Neuron (in vitro differentiated cells): ENCODE measurements around the gene AMOTL2.

ENCODE experiments used
- H2AFZ ChIP-seq: one replicate; pipeline ENCODE4 v1.6.1; 2013; ENCODE audit warnings: low read depth, mild to moderate bottlenecking, inconsistent platforms, low read length, moderate library complexity
- H3K27me3 ChIP-seq: one replicate; pipeline ENCODE4 v1.6.1; 2013; ENCODE audit warnings: low read length; ENCODE audit not compliant: insufficient read depth
- H3K36me3 ChIP-seq: one replicate; pipeline ENCODE4 v1.6.1; 2013; ENCODE audit warnings: low read length; ENCODE audit not compliant: insufficient read depth
- H3K4me1 ChIP-seq: one replicate; pipeline ENCODE4 v1.6.1; 2013; ENCODE audit warnings: low read length; ENCODE audit not compliant: insufficient read depth
- H3K4me3 ChIP-seq: 2 replicates; pipeline ENCODE4 v1.5.1; 2013; ENCODE audit warnings: mild to moderate bottlenecking, low read length, moderate library complexity
- H3K9me3 ChIP-seq: one replicate; pipeline ENCODE4 v1.6.1; 2013; ENCODE audit warnings: low read length

Gene AMOTL2

GRCh38 chr3:134392336-134392983 is 18.2 kb upstream of the AMOTL2 start:
- H3K4me1 ChIP-seq, result no peaks in the 10 kb centered on the region
- H3K4me3 ChIP-seq, result no peak overlapping the region
- peaks cover 3% of the 10 kb centered on the region for H3K9me3 ChIP-seq
- H3K27me3 ChIP-seq, result peaks cover 25% of the 10 kb centered on the region
- H3K36me3 ChIP-seq, result no peaks in the 10 kb centered on the region
- no peak overlapping the region for H2AFZ ChIP-seq

DNA sequence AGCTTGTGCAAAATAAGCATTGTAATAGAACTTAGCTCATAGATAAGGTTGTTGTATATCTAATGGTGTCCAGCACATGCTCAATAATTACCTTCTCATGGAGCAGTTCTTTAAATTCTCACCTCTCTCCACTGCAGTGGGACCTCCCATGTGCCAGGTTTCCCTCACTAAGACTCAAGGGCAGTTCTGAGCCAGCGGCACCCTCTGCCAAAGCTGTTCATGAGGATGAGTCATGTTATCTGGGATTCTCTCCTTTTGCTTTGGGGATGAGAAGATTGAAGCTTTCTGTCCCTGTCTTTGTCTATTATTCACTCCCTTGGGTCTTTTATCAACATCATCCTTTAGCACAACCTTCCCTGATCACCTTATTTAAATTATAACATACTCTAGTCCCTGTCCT is 15.6 kb upstream of the AMOTL2 start:
- H3K9me3 ChIP-seq, result peaks cover 3% of the 10 kb centered on the region
- H3K27me3 ChIP-seq, result peaks cover 22% of the 10 kb centered on the region

DNA sequence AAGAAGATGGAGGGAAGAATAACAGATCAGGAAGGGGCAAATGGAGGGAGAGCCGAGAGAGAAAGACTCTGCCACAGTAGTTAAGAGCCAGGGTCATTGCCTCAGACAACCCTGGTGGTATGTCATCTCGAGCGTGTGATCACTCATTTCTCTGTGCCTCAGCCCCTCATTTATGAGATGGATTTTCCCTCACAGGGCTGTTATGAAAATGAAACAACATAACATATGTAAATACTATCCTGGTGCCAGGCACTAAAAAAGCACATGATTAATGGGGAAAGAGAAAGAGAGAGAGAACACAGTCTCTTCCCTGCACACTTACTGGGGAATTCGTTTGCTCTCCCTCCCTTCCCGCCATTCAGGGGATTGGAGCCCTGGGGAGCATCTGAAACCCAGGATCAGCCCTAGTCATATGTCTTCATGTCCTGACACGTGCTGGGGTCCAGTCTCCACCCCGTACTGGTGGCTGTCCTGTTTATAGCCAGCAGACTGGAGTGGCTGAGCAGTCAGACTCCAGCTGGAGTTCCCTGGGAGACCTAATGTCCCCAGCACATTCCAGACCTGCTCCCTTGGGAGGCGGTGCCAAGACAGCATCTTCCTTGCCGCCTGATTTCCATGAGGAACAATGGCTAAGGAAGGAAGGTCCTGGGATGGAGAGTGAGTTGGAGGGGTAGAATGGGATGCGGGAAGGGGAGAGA is 14.7 kb upstream of the AMOTL2 start:
- Histone ChIP-seq H3K9me3 (peaks cover 3% of the 10 kb centered on the region), H3K36me3 (no peaks in the 10 kb centered on the region), H3K4me1 (no peaks in the 10 kb centered on the region), H3K27me3 (peaks cover 22% of the 10 kb centered on the region), H3K4me3 (no peak overlapping the region), H2AFZ (no peak overlapping the region)

More for the DNA sequence above, 15.6 kb upstream of the AMOTL2 start:
- H2AFZ ChIP-seq, result no peak overlapping the region
- H3K4me1 ChIP-seq, result no peaks in the 10 kb centered on the region
- no peak overlapping the region for H3K4me3 ChIP-seq
- no peaks in the 10 kb centered on the region for H3K36me3 ChIP-seq

DNA sequence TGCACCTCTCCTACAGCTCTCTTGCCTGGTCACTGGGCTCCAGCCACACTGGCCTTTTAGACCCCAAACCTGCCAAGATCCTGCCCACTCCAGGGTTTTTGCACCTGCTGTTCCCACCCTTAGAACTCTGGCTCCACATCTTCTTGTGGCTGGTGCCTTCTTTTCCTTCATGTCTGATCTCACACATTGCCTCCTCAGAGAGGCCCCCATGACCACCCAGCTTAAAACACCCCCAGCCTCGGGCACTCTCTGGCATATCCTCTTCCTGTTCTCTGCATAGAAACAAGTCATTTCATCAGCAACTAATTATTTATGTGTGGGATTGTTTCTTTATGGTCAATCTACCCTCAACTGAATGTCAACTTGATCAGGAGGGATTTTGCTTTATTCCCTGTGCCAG is 14.0 kb upstream of the AMOTL2 start:
- Histone ChIP-seq H3K27me3 (peaks cover 22% of the 10 kb centered on the region), H3K4me1 (no peaks in the 10 kb centered on the region), H3K9me3 (peaks cover 3% of the 10 kb centered on the region), H3K4me3 (no peak overlapping the region), H3K36me3 (no peaks in the 10 kb centered on the region), H2AFZ (no peak overlapping the region)

DNA sequence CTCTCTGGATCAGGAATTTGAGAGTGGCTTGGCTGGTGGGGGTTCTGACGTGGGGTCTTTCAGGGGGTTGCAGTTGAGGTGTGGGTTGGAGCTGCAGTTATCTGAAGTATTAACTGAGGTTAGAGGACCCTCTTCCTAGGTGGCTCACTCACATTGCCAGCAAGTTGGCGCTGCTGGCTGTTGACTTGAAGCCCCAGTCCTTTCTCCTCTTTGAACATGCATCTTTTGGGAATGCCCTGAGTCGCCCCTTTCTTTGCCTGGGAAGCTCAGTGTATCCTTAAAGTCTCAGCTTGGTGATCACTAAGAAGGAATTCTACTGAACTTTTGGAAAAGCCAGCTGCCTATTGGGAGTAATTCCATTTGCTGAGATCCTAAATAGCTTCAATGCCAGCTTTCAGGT is 13.0 kb upstream of the AMOTL2 start:
- Histone ChIP-seq H3K9me3 (peaks cover 3% of the 10 kb centered on the region), H3K4me1 (no peaks in the 10 kb centered on the region), H2AFZ (no peak overlapping the region), H3K4me3 (no peak overlapping the region), H3K36me3 (no peaks in the 10 kb centered on the region), H3K27me3 (peaks cover 20% of the 10 kb centered on the region)

- no peaks in the 10 kb centered on the region for H3K36me3 ChIP-seq
- peaks cover 3% of the 10 kb centered on the region for H3K9me3 ChIP-seq
- H3K4me3 ChIP-seq, result no peak overlapping the region
- no peaks in the 10 kb centered on the region for H3K4me1 ChIP-seq
- peaks cover 25% of the 10 kb centered on the region for H3K27me3 ChIP-seq
- H2AFZ ChIP-seq, result no peak overlapping the region
Observed at GRCh38 chr3:134384963-134385362, 10.7 kb upstream of the AMOTL2 start.

DNA sequence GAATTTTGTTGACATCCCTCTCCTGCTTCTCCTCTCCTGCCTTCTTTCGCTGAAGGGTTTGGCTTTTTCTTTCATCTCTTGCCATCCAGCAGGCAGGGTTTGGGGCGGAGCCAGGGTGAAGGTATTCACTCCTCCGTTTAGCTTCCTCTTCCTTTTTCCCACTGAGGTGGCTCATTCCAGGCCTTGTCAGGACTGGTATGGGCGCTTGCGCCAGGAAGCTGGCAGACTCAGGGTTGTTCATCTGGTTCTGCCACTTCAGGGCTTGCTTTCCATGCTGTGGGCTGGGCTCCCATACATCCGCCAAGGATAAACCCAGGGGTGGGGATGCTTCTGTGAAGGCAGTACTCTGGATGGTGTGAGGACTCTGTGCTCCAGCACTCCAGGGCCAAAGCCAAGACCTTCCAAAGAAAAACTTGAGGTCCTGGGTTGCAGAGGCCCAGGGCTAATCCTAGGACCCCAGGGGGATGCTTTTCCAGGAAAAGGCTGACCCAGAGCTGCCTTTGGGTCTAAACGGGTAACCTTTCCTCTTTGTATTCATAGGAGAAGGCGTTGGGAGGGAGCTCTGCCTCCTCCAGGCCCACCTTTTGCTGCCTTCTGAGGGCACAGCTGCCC is 7.7 kb upstream of the AMOTL2 start:
- H3K4me1 ChIP-seq, result no peaks in the 10 kb centered on the region
- no peaks in the 10 kb centered on the region for H3K36me3 ChIP-seq
- H3K27me3 ChIP-seq, result peaks cover 15% of the 10 kb centered on the region
- no peak overlapping the region for H2AFZ ChIP-seq
- H3K4me3 ChIP-seq, result no peak overlapping the region
- no peaks in the 10 kb centered on the region for H3K9me3 ChIP-seq

GRCh38 chr3:134381076-134381475 is 6.8 kb upstream of the AMOTL2 start:
- Histone ChIP-seq H3K4me3 (no peak overlapping the region), H2AFZ (no peak overlapping the region), H3K4me1 (no peaks in the 10 kb centered on the region), H3K27me3 (peaks cover 21% of the 10 kb centered on the region), H3K9me3 (no peaks in the 10 kb centered on the region), H3K36me3 (no peaks in the 10 kb centered on the region)

DNA sequence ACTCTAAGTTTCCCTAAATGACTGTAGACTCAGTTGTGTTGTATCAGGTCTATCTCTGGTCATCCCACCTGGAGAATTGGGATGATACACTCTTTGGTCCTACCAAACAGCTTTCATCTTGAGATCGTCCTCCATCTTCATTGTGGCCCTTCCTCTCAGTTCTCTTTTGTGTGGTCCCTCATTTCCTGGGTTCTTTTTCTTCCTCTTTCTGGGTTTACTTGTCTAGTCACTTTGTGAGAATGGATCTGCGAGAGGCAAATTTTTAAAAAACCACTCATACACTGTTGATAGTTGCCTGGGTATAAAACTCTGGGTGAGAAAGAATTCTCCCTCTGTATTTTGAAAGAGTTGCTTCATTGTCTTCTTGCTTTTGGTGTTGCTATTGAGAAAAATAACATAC is 6.0 kb upstream of the AMOTL2 start:
- H3K27me3 ChIP-seq, result peaks cover 19% of the 10 kb centered on the region
- no peaks in the 10 kb centered on the region for H3K36me3 ChIP-seq
- no peaks in the 10 kb centered on the region for H3K9me3 ChIP-seq
- H2AFZ ChIP-seq, result no peak overlapping the region
- no peak overlapping the region for H3K4me3 ChIP-seq
- peaks cover 4% of the 10 kb centered on the region for H3K4me1 ChIP-seq

DNA sequence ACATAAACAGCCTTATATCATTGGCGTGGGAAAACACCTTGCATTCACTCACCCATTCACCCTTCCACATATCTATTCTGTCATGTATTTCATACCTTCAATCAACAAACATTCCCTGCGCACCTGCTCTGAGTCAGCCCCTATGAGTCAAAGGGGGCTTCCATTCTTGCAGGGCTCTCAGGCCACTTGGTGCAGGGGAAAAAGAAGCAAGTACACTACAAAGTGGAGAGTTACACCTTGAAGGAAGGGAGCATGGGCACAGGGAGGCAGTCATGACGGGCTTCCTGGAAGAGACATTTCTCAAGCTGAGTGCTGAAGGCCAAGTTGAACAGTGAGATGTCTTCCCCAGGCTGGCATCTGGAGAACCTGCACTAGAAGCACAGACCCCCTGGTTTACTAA is 4.6 kb upstream of the AMOTL2 start:
- no peaks in the 10 kb centered on the region for H3K9me3 ChIP-seq
- H3K4me1 ChIP-seq, result peaks cover 9% of the 10 kb centered on the region
- H2AFZ ChIP-seq, result no peak overlapping the region

DNA sequence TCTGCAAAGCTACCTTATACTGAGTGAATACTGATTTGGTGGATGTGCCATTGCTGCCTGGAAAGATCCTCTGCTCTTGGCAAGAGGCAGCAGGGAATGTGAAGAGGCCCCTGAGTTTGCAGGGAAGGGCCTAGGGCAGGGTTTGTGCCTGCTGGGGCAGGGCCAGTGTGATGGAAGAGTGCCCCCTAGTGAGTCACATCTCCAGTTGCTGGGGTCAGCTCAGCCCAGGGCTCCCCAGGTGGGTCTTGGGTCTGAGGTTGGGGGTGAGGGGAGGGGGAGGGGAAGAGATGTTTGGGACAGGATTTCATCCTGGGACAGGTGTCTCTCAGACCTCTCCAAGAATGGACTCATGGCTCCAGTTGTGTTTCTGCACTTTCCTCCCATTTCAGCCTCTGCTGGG is 4.1 kb upstream of the AMOTL2 start:
- no peaks in the 10 kb centered on the region for H3K36me3 ChIP-seq
- H3K9me3 ChIP-seq, result no peaks in the 10 kb centered on the region
- no peak overlapping the region for H2AFZ ChIP-seq
- H3K4me1 ChIP-seq, result peaks cover 9% of the 10 kb centered on the region
- H3K27me3 ChIP-seq, result peaks cover 16% of the 10 kb centered on the region
- no peak overlapping the region for H3K4me3 ChIP-seq

More for the DNA sequence above, 4.6 kb upstream of the AMOTL2 start:
- H3K27me3 ChIP-seq, result peaks cover 16% of the 10 kb centered on the region
- H3K4me3 ChIP-seq, result no peak overlapping the region
- no peaks in the 10 kb centered on the region for H3K36me3 ChIP-seq

- Histone ChIP-seq H2AFZ (no peak overlapping the region), H3K9me3 (no peaks in the 10 kb centered on the region), H3K36me3 (no peaks in the 10 kb centered on the region), H3K4me1 (peaks cover 9% of the 10 kb centered on the region), H3K4me3 (no peak overlapping the region), H3K27me3 (peaks cover 16% of the 10 kb centered on the region)
Observed at GRCh38 chr3:134377896-134378295, 3.6 kb upstream of the AMOTL2 start.

- Histone ChIP-seq H3K4me1 (peaks cover 17% of the 10 kb centered on the region), H2AFZ (no peak overlapping the region), H3K36me3 (peaks cover 5% of the 10 kb centered on the region), H3K9me3 (no peaks in the 10 kb centered on the region), H3K4me3 (no peak overlapping the region), H3K27me3 (peaks cover 16% of the 10 kb centered on the region)
Observed at GRCh38 chr3:134376786-134377426, 2.7 kb upstream of the AMOTL2 start.
